CD8-positive, alpha-beta memory T cell (primary cell): Measurements from ENCODE around the gene ATP5F1C. TPM values are rescaled to one million over a fixed set of nuclear protein-coding genes. Genes with fewer than 3 reads are reported as not detected.

Experiments
- CTCF ChIA-PET: fragments of 350-600 bp; sonication (Branson Sonifier 250); formaldehyde crosslinking; loops from one replicate; lab custom pipeline; 2021; ENCODE audit warnings: antibody characterized with exemption; lab: Charles Lee
- POLR2A ChIA-PET: fragments of 350-600 bp; sonication (Branson Sonifier 250); formaldehyde crosslinking; loops from one replicate; lab custom pipeline; 2021; ENCODE audit warnings: antibody characterized with exemption; lab: Charles Lee
- DNase-seq, 5 donors: peaks; one replicate each; pipeline versions ENCODE4 v3.0.0 to v3.0.0-alpha.2; 2020 to 2022; ENCODE audit warnings: mixed read lengths in 1 of 5
- H3K27ac ChIP-seq: one replicate; pipeline ENCODE4 v1.7.0; 2013; ENCODE audit warnings: low read depth, mild to moderate bottlenecking, low read length, moderate library complexity
- H3K27me3 ChIP-seq: 2 replicates; pipeline ENCODE4 v1.7.0; 2013; ENCODE audit warnings: low read length, mild to moderate bottlenecking; ENCODE audit not compliant: insufficient read depth, poor library complexity, severe bottlenecking
- H3K36me3 ChIP-seq: 2 replicates; pipeline ENCODE4 v1.7.0; 2013; ENCODE audit warnings: mild to moderate bottlenecking, low read length, moderate library complexity; ENCODE audit not compliant: insufficient read depth
- H3K4me1 ChIP-seq: 2 replicates; pipeline ENCODE4 v1.7.0; 2013; ENCODE audit warnings: mild to moderate bottlenecking, low read length, moderate library complexity; ENCODE audit not compliant: insufficient read depth
- H3K4me3 ChIP-seq: 2 replicates; pipeline ENCODE4 v1.7.0; 2013; ENCODE audit warnings: mild to moderate bottlenecking, low read length
- H3K9me3 ChIP-seq: 2 replicates; pipeline ENCODE4 v1.7.0; 2013; ENCODE audit warnings: mild to moderate bottlenecking, low read length
- H3K27ac Mint-ChIP-seq, 8 donors: one replicate each; pipeline ENCODE4 v1.8.0; 2020 to 2021; ENCODE audit warnings: mixed read lengths in 8 of 8, mild to moderate bottlenecking in 6 of 8, inconsistent platforms in 3 of 8, moderate library complexity in 3 of 8
- H3K27me3 Mint-ChIP-seq, 2 donors: one replicate each; pipeline ENCODE4 v1.8.0; 2020 to 2021; ENCODE audit warnings: mixed read lengths in 2 of 2, mild to moderate bottlenecking in 1 of 2, moderate library complexity in 1 of 2
- H3K36me3 Mint-ChIP-seq, 3 donors: one replicate each; pipeline ENCODE4 v1.8.0; 2020 to 2021; ENCODE audit warnings: mixed read lengths in 3 of 3, inconsistent platforms in 1 of 3, mild to moderate bottlenecking in 1 of 3
- H3K4me1 Mint-ChIP-seq, 3 donors: one replicate each; pipeline ENCODE4 v1.8.0; 2020 to 2021; ENCODE audit warnings: mixed read lengths in 3 of 3, inconsistent platforms in 1 of 3, mild to moderate bottlenecking in 1 of 3
- H3K4me3 Mint-ChIP-seq, 7 donors: one replicate each; pipeline ENCODE4 v1.8.0; 2020 to 2021; ENCODE audit warnings: mixed read lengths in 7 of 7, mild to moderate bottlenecking in 6 of 7, moderate library complexity in 4 of 7, inconsistent platforms in 2 of 7
- H3K9me3 Mint-ChIP-seq, 5 donors: one replicate each; pipeline ENCODE4 v1.8.0; 2020 to 2022; ENCODE audit warnings: mixed read lengths in 5 of 5, mild to moderate bottlenecking in 3 of 5, moderate library complexity in 2 of 5, inconsistent platforms in 1 of 5
- polyA plus RNA-seq: library from polyadenylated mRNA; unstranded; fragments of 300-500 nt; fragmentation: Illumina TruSeq; gene quantifications from one replicate; pipeline ENCODE4 v1.2.3, GENCODE V29; 2021
- total RNA-seq, 2 experiments: library from RNA; stranded (reverse); gene quantifications; one replicate each; pipeline ENCODE4 v1.2.3, GENCODE V29; 2021

The ATP5F1C gene
- total and polyA plus RNA-seq, 3 experiments from 2014 or later = 272 to 370 (median 309) TPM

GRCh38 chr10:7855205-7855604 lies 67.2 kb downstream of the ATP5F1C start:
- DNase-seq = no peak
- CTCF ChIA-PET = no interaction called here
- Mint-ChIP-seq H3K36me3 (peaks cover 5 to 21% (median 15%) of the 10 kb centered on the region in 3 donors), H3K9me3 (peaks cover 0 to 5% (median 3%) of the 10 kb centered on the region in 5 donors), H3K27ac (no peak overlapping the region), H3K4me1 (peaks cover 27 to 73% (median 51%) of the 10 kb centered on the region in 3 donors), H3K4me3 (no peak overlapping the region), H3K27me3 (no peaks in the 10 kb centered on the region)
- Histone ChIP-seq H3K27ac (no peak overlapping the region), H3K36me3 (no peaks in the 10 kb centered on the region), H3K4me1 (no peaks in the 10 kb centered on the region), H3K9me3 (no peaks in the 10 kb centered on the region), H3K27me3 (no peaks in the 10 kb centered on the region), H3K4me3 (no peak overlapping the region)
- POLR2A ChIA-PET = no interaction called here

- DNase-seq = no peak
- Mint-ChIP-seq H3K4me1 (peaks cover 21 to 63% (median 41%) of the 10 kb centered on the region in 3 donors), H3K4me3 (no peak overlapping the region), H3K27me3 (no peaks in the 10 kb centered on the region), H3K36me3 (peaks cover 6 to 21% (median 20%) of the 10 kb centered on the region in 3 donors), H3K27ac (no peak overlapping the region), H3K9me3 (peaks cover 3 to 15% (median 10%) of the 10 kb centered on the region in 5 donors)
- CTCF ChIA-PET = interaction anchor here (0.8 kb wide), 1 partner anchor 1352 kb away, joined by 3 read pairs; no protein-coding TSS in a partner anchor
- Histone ChIP-seq H3K27ac (no peak overlapping the region), H3K36me3 (no peaks in the 10 kb centered on the region), H3K4me3 (no peak overlapping the region), H3K4me1 (no peaks in the 10 kb centered on the region), H3K27me3 (no peaks in the 10 kb centered on the region), H3K9me3 (peaks cover 2% of the 10 kb centered on the region)
- POLR2A ChIA-PET = interaction anchor here (0.6 kb wide), 2 partner anchors 1131 to 1341 kb away, joined by 4 to 5 read pairs; no protein-coding TSS in a partner anchor
These were observed 68.7 kb downstream of the ATP5F1C start for GRCh38 chr10:7856678-7857077.

- DNase-seq = no peak
- CTCF ChIA-PET = no interaction called here
- Histone ChIP-seq H3K36me3 (no peaks in the 10 kb centered on the region), H3K9me3 (peaks cover 8% of the 10 kb centered on the region), H3K27ac (no peak overlapping the region), H3K4me1 (no peaks in the 10 kb centered on the region), H3K27me3 (no peaks in the 10 kb centered on the region), H3K4me3 (no peak overlapping the region)
- Mint-ChIP-seq H3K27me3 (no peaks in the 10 kb centered on the region), H3K4me3 (no peak overlapping the region), H3K27ac (peak overlapping the region in 3 of 8 donors; percentile 6 to 52 (median 39)), H3K4me1 (peaks cover 21 to 58% (median 39%) of the 10 kb centered on the region in 3 donors), H3K36me3 (peaks cover 10 to 26% (median 21%) of the 10 kb centered on the region in 3 donors), H3K9me3 (peaks cover 8 to 21% (median 16%) of the 10 kb centered on the region in 5 donors)
- POLR2A ChIA-PET = interaction anchor here (0.6 kb wide), 1 partner anchor 1257 kb away, joined by 5 read pairs; no protein-coding TSS in a partner anchor
These were observed 69.3 kb downstream of the ATP5F1C start for GRCh38 chr10:7857262-7857661.

Other genes with a start within 250 kb of the ATP5F1C start
- gene ITIH5, start 121.2 kb upstream of the ATP5F1C start, total RNA-seq = not detected
- gene ITIH5, start 121.2 kb upstream of the ATP5F1C start, polyA plus RNA-seq = not detected
- gene ITIH2, start 84.9 kb upstream of the ATP5F1C start, total RNA-seq = not detected
- gene ITIH2, start 84.9 kb upstream of the ATP5F1C start, polyA plus RNA-seq = not detected
- 10 to 100 TPM; 15.4 to 17.7 TPM for gene KIN, start 184 bp upstream of the ATP5F1C start, total RNA-seq
- gene KIN, start 184 bp upstream of the ATP5F1C start, polyA plus RNA-seq = 4.8 TPM
- 10 to 100 TPM; 22.5 to 22.6 TPM for gene TAF3, start 30.3 kb downstream of the ATP5F1C start, total RNA-seq
- gene TAF3, start 30.3 kb downstream of the ATP5F1C start, polyA plus RNA-seq = 16.9 TPM